CD4-positive, alpha-beta T cell treated with Interleukin-1 beta for 1 hour (primary cell): Measurements from ENCODE around the gene SBDS.
"Not testable (repeated sequence)": the region's sequence is repeated elsewhere in the genome, so short reads cannot be mapped to it uniquely, and the experiment has no call there.

Experiments used
- DNase-seq, 2 donors: peaks; one replicate each; pipeline ENCODE4 v3.0.0-alpha.2; 2020 to 2022

Gene SBDS

DNA sequence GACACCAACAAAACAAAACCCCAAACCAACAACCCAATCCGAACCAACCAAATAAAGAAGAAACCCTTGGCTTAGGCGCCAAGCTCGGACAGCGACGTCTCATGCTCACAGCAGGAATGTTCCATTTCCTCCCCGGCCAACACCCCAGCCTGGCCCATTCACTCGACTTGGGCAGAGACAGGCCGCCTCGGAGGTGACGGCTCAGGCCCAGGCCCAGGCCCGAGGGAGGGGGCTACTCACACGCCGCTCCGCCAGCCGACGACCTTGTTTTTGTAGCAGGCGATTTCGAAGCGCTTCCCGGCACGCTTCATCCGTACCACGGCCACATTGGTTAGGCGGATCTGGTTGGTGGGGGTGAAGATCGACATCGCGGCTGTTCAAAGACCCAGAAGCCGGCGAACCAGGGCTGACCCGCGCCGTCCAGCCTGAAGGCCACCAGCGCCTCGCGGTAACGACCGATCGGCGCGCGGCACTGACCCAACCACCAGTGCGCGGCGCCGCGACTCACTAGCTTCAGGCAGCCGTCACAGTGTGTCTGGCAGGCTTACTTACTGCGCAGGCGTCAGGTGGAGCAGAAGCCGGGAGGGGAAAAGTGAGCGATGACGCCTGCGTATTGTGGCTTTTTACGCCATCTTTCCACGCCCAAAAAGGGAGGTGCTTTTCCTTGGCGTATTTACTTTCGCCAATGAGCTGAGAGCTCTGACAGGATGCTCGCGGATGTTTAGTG is at the start of gene SBDS:
SBDS (minus strand) TSS at position 537 of the 727 bp plus-strand sequence; CDS start at position 368, 169 bp downstream.
- peak; percentile 98 for DNase-seq

DNA sequence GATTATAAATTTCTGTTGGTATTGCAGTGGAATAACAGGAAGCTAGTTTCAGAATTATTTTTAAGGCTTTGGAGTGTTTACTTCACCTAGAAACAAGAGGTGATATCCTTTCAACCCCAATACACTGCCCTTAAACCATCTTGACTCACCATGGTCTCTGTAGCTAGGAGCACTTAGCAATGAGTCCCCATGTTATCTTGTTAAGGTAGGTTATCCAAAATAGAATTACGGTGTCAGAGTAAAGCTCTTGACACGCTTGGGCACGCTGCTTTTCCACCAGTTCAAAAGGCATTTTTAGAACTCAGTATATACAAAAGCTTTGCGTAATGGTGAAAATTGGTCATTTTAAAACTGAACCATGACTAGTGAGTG is 48.2 kb upstream of the SBDS start:
- DNase-seq: not testable (repeated sequence)

DNA sequence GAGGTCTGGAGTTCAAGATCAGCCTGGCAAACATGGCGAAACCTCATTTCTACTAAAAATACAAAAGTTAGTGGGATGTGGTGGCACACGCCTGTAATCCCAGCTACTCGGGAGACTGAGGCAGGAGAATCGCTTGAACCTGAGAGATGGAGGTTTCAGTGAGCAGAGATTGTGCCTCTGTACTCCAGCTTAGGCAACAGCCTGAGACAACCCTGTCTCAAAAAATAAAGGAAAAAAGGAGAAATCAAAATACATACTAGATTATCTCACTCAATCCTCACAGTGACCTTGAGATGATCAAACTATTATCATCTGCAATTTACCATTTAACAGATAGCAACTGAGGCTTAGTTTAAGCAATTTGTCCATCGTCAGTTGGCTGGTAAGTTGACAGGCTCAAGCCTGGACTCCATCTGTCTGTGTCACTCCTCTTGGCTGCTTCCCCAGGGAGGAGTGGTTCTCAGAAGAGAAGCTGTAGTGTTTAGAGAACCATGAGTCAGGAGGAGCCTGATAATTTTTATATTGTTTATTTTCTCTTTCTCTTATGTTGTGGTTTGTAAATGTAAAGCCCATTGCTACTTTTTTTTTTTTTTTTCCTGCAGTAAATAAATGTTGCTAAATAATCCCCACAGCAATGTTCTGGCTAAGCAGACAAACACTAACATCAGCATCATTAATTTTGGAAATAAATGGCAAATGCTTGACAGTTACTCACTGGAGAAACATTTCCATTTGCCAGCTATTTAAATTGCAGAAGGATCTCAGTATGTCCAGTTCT is 47.6 kb upstream of the SBDS start:
- DNase-seq: not testable (repeated sequence)

DNA sequence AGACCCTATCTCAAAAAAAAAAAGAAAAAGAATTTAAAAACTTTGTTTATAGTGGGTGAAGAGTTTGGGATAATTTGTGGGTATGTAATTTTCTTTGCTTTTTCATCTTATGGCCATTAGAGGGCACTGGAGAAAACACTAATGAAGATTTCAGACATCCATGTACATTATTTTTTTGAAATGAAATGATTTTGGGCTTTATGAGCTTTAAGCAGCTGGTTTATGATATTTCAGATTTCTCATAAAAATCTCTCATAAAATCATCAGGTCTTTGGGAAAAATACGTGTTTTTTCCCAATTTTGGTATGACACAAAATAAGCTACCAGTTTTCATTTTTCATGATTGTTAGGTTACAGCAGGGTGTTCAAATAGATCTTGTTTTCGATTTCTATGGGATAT is 45.4 kb upstream of the SBDS start:
- DNase-seq: peak in 1 of 2 donors; percentile 1

DNA sequence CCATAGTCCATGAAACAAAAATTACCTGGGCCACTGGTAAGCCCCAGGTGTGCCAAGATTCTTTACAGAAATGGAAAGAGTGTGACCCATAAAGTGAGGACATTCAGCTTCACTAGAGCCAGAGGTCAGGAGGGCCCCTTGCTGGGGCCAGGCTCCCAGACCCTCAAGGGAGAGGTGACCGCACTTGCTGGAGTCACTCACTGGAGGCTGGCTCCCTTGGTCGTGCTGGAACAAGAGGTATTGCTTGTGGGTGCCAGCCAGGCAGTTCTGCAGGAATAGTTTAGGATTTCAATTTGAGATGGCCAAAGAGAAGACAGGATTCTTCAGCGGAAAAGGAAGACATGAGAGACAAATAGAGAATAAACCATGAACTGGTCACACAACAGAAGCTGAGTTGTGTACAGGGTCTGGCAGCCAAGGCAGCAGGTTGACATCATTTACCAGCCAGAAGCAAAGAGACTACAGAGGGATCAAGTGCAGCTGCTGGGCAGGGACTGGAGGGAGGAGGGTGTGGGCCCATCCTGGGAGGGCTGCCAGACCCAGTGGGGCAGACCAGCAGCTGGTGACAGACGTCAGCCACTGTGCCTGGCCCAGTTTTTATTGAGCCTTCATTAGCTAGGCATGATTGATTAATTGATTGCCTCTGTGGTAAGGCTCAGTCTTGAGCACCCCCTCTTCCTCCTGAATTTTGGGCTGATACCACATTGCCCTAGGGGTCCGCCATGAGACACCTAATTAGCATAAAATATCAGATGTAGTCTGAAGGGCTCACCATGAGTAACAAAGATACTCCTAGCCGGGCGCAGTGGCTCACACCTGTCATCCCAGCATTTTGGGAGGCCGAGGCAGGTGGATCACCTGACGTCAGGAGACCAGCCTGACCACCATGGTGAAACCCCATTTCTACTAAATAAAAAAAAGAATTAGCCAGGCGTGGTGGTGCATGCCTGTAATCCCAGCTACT is 41.3 kb upstream of the SBDS start:
- not testable (repeated sequence) for DNase-seq

DNA sequence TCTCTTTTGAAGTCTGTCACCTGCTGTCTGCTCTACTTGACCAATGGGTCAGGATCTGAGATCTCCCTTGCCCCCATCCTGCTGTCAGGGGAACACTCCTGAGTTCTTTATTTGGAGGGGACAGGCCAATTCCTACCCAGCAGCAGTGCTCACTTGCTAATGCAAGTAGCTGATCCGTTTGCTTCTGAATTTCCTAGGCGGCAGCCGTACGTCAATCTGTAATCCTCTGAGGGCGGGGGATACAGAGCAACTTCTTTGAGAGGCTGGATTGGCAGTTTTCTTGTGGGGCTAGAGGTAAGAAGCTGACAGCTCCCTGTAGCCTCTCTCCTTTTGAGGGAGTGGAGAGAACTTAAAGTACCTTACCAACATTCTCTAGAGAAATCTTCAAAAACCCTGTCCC is 37.9 kb upstream of the SBDS start:
- DNase-seq: no peak

DNA sequence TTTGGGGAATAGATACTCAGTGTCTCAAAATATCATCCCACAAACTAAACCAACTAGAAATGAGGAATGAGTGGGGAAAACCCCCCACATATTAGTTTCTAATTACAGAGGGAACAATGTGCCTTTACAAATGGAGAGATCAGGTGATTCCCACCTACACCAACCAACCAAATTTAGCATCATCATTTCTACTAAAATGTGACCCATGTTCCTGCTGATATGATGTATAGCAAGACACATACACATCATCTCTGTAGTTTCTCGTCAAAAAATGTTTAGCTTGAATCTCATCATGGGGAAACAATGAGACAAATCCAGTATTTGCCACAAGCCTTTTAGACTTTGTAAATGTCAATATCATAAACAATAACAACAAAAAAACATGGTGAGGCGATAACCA is 36.3 kb upstream of the SBDS start:
- DNase-seq: not testable (repeated sequence)

DNA sequence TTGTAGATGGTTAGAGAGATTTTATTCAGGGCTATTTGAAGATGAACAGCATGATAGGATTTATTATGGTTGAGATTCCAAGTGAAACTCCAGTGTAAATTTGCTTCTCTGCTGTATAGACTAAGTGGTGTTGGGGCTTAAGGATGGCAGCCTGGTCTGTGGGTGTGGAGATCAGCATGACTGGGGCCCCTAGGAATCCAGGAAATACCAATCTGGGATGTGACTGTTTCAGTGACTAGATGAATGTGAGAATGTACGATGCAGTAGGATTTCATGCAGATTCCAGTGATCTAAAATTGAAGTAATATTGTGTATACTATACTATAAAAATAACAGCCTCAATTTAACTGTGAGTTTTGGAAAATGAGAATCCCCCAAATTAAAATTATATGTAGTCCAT is 30.1 kb upstream of the SBDS start:
- not testable (repeated sequence) for DNase-seq

DNA sequence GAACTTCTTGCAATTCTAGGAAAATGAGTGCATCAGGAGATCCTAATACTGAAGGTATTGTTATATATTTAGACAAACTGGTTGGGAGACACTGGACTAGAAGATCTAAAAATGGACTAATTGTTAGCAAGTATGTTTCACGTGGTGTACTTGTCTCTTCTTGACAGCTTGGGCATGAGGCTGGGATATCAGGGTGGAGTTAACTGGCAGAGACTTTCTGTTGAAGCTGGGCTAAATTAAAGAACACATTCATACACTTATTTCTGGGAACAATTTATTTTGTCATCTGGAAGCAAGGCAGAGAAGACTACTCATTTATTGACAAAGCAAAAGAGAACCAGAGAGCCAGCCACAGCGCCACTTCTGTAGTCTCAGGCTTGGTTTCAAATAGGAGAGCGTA is 27.1 kb upstream of the SBDS start:
- DNase-seq: no peak

DNA sequence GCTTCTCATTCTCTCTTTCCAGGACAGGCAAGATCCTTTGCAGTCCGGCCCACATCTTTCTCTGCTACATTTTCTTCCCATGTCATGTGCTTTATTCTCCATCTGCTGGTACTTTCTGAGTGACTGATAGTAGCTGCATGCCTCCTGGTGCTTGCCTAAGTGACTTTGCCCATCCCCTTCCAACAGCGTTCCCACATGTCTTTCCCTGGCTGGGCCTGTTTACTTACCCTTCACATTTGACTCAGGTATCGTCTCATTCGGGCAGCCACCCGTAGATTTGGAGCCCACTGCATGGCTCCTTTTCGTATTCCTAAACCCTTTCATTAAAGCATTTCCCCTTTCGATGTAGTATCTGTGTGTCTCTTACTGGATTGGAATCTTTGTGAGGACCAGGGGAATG is 25.9 kb upstream of the SBDS start:
- no peak for DNase-seq

DNA sequence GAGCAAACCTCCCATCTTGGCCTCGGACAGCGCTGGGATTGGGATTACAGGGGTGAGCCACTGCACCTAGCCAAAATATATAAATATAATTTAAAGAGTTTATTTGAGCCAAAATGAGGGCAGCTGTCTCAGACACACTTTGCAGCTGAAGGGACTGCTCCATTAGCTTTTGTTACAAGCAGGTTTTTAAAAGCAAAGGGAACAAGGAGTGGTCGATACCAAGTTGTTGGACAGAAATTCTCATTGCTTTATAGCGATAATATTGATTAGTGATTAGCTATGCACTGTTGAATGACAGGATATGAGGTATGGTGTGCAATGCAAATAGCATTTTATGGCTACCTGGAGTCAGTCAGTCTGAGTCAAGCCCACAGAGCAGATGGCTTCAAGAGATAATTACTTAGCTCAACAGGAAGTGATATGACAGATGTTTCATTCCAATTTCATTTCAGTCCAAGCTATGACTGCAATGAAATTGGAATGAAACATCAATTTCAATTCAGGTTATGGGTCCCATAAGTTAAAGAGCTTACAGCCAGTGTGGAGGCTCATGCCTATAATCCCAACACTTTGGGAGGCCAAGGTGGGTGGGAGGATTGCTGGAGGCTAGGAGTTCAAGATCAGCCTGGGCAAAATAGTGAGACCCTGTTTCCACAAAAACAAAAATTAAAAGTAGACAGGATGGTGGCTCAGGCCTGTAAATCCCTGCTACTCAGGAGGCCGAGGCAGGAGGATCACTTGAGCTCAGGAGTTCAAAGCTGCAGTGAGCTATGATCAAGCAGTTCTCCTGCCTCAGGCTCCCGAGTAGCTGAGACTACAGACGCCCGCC is 24.4 kb upstream of the SBDS start:
- DNase-seq: no peak

DNA sequence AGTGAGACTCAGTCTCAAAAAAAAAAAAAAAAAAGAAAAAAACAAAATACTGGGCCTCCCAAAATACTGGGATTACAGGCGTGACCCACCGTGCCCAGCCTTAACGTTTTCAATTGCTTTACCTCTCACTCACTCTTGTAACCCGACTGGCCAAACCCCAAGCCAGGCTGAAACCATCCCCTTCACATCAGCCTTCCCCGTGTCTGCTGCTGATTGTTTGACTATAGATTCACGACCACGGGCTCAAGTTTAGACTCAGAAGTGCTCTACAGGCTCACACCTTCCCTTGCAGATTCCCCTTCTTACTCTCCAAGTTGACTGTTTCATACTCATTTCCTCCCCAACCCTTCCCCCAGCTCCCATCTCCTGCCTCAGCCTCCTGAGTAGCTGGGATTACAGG is 23.6 kb upstream of the SBDS start:
- DNase-seq: no peak

DNA sequence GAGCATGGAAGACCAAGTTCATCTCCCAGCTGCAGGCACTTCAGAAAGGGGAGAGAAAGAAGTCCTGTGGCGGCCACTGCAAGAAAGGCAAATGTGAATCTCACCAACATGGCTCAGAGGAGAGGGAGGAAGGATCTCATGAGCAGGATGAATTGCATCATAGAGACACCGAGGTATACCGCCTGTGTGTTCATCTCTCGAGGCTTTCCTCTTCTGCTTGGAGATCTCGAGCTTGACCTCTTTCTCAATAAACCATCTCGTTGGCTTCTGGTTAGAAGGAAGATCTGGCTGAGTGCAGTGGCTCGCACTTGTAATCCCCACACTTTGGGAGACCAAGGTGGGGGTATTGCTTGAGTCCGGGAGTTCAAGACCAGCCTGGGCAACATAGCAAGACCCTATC is 22.6 kb upstream of the SBDS start:
- DNase-seq: not testable (repeated sequence)

DNA sequence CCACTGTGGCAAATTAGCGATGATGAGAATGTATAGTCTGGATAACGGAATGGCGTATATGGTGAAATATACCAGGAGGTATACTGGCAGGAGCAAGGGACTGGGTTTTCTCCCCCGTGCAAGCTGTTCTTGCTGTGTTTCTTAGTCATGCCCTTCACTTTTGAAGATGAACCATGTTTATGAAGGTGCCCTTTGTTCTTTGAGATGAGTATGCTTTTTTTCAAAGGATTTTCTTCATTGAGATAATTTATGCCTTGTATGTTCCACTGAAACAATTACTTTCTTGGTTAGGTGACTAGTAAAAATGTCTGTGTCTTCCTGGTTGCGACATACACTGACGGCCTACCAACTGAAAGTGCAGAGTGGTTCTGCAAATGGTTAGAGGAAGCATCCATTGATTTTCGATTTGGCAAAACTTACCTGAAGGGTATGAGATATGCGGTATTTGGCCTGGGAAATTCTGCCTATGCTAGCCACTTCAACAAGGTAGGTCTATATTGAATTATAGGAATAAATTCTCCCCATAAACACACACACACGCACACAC is 18.8 kb upstream of the SBDS start:
- DNase-seq: not testable (repeated sequence)

DNA sequence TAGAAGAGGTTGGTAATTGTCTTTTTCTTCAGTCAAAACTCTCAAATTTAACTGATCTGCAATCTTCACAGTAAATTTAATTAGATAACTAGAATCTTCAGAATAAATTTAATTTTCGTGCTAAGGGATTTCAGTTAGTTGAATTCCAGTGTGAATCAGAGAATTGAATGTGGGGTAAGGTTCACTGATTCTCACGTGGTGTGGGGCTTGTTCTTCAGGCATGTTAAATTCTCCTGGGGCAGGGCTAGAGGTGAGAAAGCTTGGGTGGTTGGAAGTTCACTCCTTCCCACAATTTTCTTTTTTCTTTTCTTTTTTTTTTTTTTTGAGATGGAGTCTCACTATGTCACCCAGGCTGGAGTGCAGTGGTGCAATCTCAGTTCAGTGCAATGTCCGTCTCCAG is 14.3 kb upstream of the SBDS start:
- not testable (repeated sequence) for DNase-seq

DNA sequence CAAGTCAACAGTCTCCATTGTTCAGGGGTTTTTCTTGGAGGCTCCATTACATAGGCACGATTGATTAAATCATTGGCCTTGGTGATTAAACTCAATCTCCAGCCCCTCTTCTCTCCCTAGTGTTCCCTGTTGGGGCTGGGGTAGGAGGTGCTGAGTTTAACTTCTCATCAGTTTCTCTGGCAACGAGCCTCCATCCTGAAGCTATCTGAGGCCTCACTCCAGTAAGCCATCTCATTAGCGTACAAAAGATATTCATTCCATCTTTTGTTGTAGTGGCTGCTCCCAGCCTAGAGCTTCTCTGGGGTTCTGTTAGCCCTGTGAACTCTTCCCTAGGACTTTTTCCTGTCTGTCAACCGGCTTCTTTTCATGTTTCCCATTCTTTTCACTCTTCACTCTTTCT is 12.9 kb upstream of the SBDS start:
- DNase-seq: no peak

DNA sequence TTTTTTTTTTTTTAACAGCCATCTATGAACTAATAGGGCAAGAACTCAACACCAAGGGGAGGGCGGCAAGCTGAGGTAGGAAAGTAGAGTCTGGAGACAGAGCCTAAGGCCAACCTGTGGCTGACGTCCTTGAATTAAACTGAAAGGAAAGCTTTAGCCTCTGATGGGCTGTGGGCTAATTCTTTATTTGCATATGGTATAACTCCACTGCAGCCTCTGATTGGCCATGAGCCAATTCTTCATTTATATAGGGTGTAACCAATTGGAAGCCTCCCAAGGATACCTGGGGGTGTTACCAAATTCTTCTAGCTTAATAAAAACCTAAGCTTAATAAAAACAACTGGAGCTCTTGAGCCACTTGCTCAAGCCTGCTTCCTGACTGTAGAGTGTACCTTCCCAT is 11.6 kb upstream of the SBDS start:
- DNase-seq: no peak

DNA sequence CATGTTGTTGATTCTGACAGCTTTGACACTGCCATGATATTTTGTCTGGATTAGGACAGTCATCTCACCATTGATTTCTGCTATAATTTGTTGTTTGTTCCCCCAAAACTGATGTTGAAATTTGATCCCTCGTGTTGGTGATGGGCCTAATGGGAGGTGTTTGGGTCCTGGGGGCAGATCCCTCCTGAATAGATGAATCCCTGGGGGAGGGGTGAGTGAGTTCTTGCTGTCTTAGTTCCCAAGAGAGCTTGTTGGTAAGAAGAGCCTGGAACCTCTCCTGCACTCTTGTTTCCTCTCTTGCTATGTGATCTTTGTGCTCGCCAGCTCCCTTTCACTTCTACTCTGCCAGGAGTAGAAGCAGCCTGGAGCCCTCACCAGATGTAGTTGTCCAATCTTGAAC is 8.8 kb upstream of the SBDS start:
- DNase-seq: not testable (repeated sequence)

DNA sequence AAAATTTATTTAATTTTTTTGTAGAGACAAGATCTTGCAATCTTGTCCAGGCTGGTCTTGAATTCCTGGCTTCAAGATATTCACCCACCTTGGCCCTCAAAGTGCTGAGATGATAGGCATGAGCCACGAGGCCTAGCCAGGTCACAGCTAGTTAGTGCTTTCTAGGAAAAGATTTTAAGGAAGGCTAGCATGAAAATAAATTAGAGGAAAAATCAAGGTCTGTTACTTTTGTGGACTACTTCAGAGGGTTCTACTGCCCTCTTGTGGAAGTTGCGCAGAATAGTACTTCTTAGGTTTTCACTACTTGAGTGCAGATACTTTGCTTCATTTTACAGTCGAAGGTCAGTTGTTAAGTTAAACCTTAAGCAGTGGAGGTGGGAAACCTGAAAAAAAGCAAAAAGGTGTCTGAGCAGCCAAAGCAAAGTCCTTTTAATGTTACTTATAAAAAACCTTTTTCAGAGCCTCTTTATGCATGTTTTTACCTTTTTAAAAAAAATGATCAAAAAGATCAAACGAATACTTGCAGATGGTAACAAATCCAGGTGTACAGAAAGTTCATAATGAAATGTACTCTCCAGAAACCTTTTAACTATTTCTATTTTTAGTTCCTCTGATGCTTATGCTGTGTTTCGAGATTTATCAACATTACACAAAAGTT is 5.3 kb upstream of the SBDS start:
- DNase-seq: peak in 1 of 2 donors; percentile 47

DNA sequence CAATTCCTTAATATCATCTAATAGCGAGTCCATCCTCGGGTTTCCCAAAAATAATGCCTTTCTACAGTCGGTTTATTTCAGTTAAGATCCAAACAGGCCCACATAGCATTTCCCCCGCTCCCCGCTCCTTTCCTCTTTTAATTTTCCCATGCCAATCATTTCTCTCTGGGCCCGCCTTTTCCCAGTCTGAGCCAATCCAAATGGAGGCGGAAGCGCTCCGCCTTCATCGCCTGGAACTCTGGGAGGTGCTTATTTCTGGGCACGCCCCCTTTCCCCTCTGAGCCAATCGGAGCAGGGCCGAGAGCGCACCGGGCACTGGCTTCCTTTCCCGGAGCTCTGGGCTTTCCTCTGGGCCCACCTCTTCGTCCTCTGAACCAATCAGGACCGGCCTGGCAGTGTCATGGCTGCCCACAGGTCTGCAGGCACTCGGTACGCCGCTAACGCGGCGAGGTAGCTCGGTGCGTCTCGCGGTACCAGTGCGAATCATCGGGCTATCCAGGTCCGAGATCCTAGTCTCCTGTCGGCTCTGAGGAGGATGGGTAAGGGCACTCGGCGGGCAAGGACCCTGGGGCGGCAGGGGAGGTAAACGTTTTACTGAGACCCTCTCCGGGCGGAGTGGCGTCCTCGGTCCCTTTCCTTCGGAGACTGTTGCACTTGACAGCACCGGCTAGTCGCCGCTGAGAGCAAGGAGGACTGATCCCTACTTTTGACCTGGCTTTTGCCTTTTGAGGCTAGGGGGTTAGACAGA is 1.2 kb upstream of the SBDS start, which contains the start of gene TYW1:
TYW1 (plus strand) TSS at position 390 of the 748 bp plus-strand sequence; CDS start at position 536, 146 bp downstream.
- DNase-seq: peak; percentile 98 to 99

DNA sequence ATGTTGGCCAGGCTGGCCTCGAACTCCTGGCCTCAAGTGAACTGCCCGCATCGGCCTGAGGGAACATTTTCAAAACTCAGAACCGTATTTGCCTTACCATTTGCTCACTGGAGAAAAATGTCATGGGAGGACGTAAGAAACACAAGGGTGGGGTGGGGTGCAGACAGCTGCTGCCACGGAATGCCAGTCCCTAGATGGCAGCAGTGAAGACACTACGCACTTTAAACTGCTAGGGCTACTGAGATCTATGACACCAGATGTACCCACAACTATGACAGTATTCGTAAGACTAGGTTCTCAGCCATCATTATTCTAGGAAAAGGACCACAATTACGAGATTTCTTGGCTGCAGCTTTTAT is 716 bp downstream of the SBDS start:
- peak; percentile 78 to 79 for DNase-seq
